GM19023 (cell line): ENCODE results near the gene FMNL2.

Source experiments
- ATAC-seq: cut with Tn5 transposase; IDR thresholded peaks from one replicate; pipeline ENCODE4 v1.9.1; 2021; ENCODE audit warnings: mild to moderate bottlenecking, moderate library complexity; ENCODE audit not compliant: unreplicated experiment

FMNL2 gene

DNA sequence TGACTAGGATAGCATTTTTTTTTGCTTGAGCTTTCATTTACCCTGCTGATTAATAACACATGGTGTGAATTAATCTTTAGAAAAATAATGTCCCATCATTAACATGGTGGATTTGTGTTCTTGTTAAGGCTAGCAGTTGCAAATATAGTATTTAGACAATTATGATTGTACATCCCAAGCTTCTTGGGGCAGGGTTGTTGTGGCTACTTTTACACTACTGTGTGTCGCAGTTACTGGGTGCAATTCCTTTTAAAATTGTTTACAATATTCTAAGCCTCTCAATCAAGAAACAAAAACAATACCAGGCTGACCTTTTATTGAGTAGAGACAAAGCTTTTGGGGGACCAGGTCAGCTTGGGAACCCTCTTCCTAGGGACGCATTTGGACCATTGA, 2.5 kb downstream of the FMNL2 start:
- no peak for ATAC-seq

DNA sequence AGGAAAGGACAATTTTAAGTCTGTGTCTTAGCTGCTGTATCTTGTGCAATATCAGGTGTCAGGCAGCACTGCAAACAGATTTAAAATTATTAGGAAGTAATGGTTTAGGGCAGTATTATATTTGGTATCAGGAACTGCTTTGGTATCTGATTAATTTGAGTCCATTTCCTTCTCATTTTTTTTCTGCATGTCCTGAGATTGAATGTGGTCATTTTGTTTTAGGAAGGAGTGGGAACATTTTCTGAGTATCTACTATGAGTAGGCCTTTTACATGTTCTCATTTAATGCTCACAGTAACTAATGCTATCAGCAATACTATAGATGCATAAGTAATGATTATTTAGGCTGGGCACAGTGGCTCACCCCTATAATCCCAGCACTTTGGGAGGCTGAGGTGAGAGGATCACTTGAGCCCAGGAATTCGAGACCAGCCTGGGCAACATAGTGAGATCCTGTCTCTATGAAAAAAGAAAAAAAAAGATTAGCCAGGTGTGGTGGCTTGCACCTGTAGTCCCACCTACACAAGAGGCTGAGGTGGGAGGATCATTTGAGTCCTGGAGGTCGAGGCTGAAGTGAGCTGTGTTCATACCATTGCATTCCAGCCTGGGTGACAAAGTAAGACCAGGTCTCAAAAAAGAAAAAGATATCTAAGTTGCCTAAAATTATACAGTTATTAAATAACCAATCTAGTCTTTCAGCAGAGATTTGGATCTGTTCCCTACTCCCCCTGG, 4.7 kb downstream of the FMNL2 start:
- no peak for ATAC-seq

DNA sequence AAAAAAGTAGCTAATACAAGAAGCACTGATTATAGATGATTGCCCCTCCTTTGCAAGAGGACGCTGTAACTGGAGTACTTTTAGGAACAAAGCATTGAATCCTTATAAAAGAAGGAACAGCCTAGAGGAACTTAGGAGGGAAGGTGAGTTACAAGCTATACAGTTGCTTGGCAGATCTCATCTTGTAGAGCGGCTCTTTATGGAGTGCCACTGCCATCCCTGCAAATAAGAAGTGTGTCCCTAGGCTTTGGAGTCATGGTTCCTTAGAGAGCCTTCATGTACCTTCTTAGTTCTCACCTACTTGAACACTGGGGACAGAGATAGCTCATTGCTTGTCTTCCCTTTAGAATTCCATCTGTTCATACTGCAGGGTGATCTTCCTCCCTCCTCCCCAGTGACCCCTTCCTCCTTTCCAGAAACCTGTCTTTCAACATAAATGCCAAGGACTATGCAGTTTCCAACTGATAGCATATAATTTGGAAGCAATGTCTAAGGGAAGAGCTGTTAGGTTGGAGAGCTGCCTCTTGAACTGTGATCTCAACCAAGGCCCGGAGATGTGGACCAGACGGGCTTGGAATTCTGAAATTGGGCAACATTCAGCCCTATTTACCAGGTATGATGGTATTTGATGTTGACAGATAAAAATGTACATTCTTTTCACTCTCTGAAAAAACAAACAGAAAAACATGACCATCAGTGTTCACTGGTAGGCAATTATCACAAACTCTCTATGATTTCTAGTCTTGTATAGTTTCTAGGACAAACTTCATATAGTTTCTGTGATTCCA, 7.5 kb downstream of the FMNL2 start:
- ATAC-seq = no peak

DNA sequence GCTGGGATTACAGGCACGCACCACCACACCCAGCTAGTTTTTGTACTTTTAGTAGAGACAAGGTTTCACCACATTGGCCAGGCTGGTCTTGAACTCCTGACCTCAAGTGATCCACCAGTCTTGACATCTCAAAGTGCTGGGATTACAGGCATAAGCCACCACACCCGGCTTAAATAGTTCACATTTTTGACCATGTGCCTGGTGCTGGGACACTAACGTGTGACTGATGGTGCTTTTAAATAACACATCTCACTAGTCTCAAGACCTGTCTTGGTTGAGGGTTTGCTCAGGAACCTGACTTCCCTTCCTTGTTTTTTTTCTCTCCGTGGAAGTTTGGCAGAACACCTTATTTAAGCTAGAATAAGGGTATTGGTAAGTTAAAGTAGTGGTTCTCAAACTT, 8.5 kb downstream of the FMNL2 start:
- no peak for ATAC-seq

DNA sequence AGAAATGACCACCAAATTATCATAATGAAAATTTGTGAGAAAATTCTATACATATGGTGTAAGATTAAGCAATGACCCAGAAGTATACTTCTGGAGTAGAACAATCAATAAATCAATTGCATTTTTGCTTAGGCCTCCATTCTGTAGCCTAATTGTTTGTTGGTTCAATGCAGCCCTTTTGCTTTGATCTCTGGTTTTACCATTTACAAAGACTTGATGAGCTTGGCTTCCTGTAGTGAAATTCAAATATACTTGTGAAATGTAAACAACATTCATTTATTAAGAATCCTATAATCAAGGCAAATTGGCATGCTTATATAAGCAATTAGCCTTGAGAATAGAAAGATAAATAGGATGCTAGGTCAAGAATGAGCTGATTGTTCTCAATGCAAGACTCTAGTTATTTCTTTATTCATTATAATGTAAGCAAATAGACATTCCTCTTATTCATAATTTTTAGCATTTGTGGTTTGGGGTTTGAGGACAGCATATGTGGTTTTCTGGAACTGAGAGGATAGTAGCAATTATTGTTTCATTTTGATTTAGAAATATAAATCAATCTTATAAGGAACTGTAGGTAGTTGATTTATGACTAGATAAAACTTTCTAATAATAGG, 9.7 kb downstream of the FMNL2 start:
- no peak for ATAC-seq

DNA sequence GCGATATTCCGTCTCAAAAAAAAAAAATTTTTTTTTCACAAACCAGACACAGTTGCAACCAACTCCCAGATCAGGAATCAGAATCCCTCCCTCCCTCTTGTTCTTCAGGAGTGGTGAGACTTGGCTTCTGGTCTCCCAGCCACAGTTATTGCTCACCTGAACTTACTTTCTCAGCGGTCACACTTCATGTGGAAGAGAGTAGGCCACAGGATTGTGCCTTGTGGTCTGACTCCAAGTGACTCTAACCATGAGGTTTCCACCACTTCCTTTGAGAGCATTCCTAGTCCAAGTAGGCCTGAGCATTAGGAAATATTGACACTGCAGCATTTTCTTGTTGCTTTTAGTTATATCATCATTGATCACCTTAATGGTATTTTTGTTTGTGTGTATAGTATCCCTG, 12.1 kb downstream of the FMNL2 start:
- ATAC-seq = no peak

DNA sequence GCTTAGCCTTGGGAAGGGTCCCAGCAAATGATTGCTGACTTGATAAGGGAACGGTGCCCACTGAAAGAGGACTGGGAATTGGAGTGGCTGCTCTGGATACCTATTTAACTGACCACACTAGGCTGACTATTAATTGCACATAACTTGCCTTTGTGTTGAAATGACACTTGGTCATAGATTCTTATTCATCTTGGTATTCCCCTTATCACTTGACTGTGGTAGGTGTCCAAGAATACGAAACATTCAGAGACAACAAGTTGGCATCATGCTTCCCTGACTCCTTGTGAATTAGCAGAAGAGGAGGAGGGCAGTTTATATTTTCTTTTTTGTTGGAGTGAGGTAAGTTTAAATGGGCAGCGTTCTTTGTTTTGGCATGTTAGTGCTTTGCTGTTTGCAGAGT, 13.4 kb downstream of the FMNL2 start:
- ATAC-seq = no peak

DNA sequence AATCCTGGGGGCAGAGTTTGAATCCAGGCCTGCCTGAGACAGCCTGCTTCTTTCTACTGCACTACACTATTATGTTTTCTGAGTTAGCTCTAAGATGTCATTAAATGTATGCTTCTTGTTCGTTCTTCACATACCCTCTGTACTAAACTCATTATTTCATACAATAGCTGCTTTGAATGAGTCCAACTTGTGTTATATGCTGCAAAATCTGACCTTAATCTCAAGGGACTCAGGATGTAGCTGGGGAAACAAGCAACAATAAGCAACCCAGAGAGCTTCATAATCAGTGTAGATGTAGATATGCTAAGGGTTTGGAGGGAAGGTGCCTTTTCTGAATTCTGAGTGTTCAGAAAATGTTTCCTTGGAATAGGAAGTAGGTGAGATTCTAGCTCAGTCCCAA, 14.4 kb downstream of the FMNL2 start:
- ATAC-seq = no peak

DNA sequence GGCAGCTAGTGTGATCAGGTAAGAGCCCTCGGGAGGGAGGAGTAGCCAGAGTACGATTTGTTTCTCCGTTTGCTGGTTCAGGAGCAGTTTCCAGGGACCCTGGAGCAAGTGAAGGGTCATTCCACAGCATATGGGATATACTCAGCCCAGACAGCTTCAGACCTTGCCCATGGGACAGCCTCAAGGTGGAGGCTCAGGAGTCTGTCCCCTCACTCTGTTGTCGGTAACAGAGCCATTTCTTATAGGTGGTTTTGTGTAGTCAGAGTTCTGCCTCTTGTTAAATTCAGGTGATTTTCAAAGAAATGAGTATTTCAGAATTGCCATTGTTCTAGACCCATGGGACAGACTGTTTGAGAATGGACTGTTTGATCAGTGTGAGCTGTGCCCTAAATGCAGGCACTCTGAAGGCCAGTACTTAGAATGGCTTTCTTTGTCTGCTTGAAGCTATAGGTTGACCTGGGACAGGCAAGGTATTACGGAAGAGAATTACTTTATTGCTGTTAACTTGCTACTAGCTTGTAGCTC, 15.2 kb downstream of the FMNL2 start:
- no peak for ATAC-seq

DNA sequence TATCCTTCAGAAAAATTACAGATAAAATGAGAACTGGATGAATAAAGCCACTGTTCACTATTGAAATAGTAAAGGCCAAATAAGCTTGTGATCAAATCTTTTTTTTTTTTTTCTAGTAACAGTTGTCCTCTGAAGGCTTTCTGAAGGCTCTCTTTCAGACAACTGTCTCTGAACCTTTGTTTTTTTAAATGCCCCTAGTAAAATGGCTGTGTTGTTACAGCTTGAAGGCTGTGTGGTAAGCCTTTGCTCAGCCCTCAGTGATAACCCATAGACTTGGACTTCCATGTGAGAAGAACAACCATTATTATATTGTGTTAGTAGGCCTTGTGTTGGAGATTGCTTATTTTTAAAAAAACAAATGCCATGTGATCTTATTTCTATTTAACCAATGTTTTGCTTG, 17.6 kb downstream of the FMNL2 start:
- no peak for ATAC-seq

DNA sequence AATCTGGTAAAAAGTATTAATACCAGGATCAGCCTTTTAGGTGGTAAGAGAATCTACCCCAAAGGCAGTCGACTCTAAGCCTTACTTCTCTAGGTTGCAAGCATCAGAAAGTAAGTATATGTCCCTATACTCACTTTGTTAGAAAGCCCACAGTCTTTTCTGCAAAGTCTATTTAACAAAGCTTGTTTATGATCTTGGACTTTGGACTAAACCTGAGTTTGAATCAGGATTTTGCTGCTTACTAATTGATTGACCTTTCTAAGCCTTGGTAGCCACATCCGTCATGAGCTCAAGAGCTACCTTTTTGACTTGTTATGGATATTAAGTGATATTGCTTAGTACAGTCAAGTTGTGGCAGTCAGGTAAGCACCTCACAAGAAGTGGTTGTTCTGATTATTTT, 18.4 kb downstream of the FMNL2 start:
- ATAC-seq = no peak

DNA sequence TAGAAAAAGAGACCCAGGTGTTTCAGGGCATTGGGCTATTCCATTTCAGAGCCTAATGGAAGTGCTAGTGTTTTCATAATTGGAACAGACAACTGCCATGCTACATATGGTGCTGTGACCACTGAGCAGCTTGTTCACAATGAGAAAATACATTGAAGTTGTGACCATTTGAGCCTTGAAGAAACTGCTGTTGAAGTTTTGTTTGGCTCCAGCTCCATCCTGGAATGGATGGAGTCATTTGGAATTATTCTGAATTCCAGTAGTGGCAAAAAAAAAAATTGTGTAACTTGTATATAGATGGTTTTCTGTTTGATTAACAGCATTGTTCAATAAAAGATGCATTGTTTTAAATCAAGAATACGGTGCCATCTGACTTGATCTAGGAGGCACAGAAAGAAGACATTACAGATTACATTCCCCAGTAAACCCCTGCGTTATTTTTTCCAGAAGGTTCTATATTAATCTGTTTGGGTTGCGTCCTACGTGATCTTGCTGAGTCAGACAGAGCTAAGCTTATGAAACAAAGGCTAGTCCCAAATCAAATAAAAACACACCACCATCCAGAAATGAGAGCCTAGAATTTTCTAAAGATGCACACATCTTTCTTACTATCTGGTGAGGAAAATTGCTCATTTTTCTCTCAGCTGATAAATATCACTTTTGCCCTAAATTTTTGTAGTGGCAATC, 19.2 kb downstream of the FMNL2 start:
- ATAC-seq = no peak

DNA sequence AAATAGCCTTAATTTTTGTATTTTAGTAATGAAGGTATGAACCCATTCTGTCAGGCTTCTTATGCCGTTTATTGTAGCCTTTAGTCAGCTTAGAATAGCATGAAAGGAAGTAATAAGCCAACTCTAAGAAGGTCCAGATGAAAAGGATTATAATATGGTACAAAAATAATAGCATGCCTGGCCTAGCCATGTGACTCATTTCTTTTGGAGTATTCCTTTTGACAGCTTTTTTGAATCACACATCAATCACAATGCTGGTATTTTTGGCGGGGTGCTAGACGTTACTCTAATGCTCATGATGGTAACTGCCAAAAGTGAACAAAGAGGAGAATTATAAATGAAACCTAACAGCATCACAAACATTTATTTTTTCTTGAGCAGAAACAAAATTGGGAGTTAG, 19.9 kb downstream of the FMNL2 start:
- no peak for ATAC-seq

DNA sequence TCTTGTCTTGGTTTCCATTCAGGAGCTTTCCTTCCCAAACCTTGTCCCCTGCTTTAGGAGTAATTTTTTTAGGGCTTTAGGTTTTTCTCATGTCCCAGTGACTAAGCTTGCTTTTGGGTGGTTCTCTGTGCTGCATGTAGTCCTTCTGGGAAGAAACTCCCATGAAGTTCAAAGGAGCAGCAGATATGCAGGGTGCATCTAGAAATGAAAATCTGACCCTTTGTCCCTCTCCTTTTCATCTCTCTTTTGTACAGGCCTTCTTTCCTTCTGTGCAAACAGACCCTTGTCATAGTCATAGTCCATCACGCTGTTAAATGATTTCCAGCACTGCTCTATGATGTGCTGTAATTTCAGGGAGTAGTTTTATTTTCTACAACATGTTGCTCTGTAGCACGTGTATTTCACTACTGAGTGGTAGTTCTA, 20.4 kb downstream of the FMNL2 start:
- no peak for ATAC-seq

DNA sequence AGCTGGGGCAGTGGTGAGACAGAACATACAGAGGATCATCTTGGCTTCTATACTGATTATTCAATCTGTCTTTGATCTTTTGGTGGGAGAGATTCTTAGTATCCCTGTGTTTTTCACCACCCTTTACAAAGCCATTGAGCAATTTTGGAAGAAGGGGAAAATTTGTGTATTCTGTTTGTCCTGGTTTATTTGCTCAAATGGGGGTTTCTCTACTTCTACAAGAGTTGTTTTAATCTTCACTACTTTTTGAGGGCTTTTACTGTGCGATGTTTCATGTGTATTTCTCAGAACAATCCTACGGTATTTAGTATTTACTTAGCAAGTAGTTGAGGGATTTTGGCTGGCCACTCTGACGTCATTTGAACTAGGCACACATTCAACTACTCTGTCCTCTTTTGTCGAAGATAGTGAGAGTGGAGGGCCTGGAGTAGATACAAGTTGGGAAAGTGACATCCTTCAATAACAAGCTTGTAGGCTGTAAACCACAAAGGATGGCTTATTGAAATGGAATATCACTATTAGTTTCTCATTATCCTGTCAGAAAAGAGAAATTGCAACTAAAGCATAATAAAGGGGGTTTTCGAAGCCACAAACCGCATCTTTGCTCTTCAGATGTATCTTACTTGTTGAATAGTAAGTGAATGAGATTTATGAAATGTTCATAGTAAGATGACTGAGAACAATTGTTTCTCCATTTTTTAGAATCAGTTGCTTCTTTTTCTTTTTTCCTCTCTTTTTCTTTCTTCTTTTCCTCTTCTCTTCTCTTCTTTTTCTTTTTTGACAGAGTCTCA, 24.8 kb downstream of the FMNL2 start:
- no peak for ATAC-seq

DNA sequence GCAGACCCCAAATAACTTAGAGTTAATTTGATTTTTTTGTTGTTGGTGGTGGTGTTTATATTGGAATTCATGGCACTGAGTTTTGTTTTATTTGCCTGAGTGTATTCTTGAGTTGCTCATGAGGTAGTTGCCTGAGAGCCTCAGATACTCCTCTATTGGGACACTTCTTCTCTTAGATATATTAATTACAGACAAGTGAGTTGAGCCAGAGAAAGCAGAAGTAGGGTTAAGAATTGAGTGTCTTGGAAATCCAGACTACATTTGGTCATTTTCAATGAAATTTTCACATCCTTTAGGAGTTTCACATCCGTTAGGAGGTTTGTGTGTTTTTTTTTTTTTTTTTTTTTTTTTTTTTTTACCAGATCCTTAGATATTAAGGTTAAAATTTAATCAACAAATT, 29.0 kb downstream of the FMNL2 start:
- ATAC-seq = no peak

DNA sequence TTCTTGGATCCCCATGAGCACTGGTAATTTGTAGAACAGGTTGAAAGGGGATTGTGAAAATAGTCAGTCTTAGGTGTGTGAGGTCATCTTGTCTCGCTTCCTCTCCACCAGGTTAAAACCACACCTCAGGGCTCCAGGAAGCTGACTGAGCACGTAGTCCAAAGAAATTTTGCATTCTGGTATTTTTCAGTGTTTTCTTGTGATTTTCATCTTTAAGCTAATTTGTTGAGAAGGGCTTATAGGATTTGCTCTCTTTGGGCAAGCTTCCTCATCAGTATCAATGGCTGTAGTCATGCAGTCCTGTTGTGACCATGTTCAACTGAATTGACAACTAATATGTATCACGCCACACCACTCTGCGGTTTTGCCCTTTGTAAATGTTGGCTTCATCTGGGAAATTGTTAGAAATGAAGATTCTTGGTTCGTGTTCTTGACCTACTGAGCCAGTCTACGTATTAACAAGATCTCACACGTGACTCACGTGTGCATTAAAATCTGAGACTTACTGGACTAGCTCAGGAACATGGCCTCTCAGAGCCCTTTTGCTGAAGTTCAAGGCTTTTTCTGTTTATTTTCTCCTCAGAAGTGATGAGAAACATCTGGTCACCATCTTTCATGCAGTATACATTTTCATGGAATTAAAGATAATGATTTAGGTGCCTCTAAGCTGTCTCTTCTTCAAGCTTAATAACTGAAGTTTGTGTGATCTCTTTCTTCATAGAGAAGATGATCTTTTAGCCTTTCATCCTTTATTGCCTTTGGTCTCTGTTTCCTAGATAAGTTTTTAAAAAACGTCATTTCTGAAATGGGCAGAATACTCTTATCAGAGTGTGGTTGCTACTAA, 32.8 kb downstream of the FMNL2 start:
- peak; percentile 64 for ATAC-seq

DNA sequence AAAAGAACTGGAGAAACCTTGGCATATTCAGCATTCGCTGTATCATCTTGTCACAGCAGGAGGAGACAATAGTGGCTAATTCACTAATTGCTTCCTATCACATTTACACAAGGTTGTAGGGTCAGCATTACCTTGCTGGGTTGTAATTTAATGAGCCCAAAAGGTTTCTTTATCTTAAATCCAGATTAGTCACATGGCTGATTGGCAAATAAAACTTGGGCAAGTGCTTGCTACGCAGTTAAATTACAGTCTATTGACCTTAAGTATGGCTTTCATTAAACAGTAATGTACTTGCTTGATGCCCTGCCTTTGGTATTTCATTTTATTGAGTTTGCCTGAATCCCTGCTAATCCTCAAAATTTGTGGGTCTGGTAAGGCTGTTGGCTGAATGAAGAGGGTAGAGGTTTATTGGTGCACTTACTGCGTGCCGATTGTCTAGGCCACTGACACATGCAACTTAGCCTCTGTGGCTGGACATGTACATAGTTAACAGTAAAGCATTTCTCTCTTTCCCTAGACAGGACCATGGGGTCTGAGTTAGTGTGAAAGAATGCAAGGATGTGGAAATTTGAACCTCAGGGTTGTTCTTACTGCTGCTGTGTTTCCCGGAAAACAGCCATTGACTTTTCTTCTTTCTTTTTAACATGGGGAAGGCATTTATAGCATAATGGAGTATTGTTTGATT, 34.3 kb downstream of the FMNL2 start:
- no peak for ATAC-seq

DNA sequence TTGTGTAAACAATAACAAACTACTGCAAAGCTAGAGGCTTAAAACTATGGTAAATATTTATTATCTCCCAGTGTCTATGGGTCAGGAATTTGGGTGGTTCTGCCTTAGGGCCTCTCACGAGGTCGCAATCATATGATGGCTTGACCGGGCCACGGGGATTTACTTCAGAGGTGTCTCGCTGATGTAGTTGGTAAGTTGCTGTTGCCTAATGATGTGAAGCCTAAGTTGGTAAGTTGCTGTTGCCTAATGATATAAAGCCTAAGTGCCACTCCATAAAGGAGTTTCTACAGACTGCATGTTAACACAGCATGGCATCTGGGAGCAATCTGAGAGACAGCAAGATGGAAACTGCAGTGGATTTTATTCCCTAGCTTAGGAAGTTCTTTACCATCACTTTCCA, 35.8 kb downstream of the FMNL2 start:
- no peak for ATAC-seq
